ENCODE data around the gene STPG3.

DNA sequence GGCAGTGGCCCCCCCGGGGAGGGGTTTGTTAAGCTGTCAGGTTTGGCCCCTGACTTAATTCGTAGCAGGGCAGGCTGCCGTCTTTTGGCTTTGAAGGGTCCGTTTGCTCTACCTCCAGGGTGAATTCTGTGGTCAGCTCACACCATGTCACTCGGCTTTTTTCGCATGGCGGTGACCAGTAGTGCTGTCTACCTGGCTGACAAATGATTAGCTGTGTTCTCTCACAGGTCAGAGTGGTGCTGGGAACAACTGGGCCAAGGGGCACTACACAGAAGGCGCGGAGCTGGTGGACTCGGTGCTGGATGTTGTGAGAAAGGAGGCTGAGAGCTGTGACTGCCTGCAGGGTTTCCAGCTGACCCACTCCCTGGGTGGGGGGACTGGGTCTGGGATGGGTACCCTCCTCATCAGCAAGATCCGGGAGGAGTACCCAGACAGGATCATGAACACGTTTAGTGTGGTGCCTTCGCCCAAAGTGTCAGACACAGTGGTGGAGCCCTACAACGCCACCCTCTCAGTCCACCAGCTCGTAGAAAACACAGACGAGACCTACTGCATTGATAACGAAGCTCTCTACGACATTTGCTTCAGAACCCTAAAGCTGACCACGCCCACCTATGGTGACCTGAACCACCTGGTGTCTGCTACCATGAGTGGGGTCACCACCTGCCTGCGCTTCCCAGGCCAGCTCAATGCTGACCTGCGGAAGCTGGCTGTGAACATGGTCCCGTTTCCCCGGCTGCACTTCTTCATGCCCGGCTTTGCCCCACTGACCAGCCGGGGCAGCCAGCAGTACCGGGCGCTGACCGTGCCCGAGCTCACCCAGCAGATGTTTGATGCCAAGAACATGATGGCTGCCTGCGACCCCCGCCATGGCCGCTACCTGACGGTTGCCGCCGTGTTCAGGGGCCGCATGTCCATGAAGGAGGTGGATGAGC, 8.6 kb upstream of the STPG3 start:
- TF ChIP-seq, protein P1, sequence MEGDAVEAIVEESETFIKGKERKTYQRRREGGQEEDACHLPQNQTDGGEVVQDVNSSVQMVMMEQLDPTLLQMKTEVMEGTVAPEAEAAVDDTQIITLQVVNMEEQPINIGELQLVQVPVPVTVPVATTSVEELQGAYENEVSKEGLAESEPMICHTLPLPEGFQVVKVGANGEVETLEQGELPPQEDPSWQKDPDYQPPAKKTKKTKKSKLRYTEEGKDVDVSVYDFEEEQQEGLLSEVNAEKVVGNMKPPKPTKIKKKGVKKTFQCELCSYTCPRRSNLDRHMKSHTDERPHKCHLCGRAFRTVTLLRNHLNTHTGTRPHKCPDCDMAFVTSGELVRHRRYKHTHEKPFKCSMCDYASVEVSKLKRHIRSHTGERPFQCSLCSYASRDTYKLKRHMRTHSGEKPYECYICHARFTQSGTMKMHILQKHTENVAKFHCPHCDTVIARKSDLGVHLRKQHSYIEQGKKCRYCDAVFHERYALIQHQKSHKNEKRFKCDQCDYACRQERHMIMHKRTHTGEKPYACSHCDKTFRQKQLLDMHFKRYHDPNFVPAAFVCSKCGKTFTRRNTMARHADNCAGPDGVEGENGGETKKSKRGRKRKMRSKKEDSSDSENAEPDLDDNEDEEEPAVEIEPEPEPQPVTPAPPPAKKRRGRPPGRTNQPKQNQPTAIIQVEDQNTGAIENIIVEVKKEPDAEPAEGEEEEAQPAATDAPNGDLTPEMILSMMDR (IDR thresholded peaks at IDR 0.05; ENCODE audit: low read depth, low read length) = no peak
- no peak for TF ChIP-seq POLR2A (IDR thresholded peaks at IDR 0.05; ENCODE audit: extremely low read depth, insufficient read length)

All from NB4 (cell line).